K562 (cell line): ENCODE data around the gene NBEAL2.

ENCODE experiments used
- CHD2 ChIP-seq: IDR thresholded peaks from 2 replicates; pipeline ENCODE4 v1.6.1; 2011; ENCODE audit warnings: low read depth, low read length
- MEF2A ChIP-seq: IDR thresholded peaks from 2 replicates; pipeline ENCODE4 v1.6.1; 2011; ENCODE audit warnings: low read depth, mild to moderate bottlenecking, low read length, moderate library complexity; ENCODE audit not compliant: control insufficient read depth
- RFX5 ChIP-seq: IDR thresholded peaks from 2 replicates; pipeline ENCODE4 v1.6.1; 2011; ENCODE audit warnings: low read depth, mild to moderate bottlenecking, improper control_type of control experiment, low read length
- SETDB1 ChIP-seq: IDR thresholded peaks from one replicate; pipeline ENCODE4 v1.6.1; 2012; ENCODE audit warnings: low read length, control low read depth, inconsistent platforms
- ZNF133 ChIP-seq: fragments of 250-450 bp; sonication (Bioruptor Pico); IDR thresholded peaks from 2 replicates; pipeline ENCODE4 v1.4.0; 2020; ENCODE audit warnings: mild to moderate bottlenecking
- ZNF232 ChIP-seq: sonication (generic); formaldehyde crosslinking; IDR thresholded peaks from 2 replicates; pipeline ENCODE4 v1.8.0; 2022; ENCODE audit warnings: mild to moderate bottlenecking, missing genetic modification reagents
- ZNF644 ChIP-seq: fragments of 200-800 bp; sonication (Bioruptor generic); IDR thresholded peaks from 2 replicates; pipeline ENCODE4 v1.6.1; 2016; ENCODE audit warnings: low read depth, missing genetic modification characterization, missing compliant biosample characterization
- TF ChIP-seq, protein P1 (sequence below): sonication (generic); formaldehyde crosslinking; IDR thresholded peaks from 2 replicates; pipeline ENCODE4 v1.8.0; 2022; ENCODE audit warnings: mild to moderate bottlenecking, missing genetic modification reagents, borderline replicate concordance
- TF ChIP-seq, protein P2 (sequence below), 3 experiments: IDR thresholded peaks in 2 of 3; conservative IDR thresholded peaks in 1 of 3; 2 replicates each; pipeline ENCODE4 v1.5.1; 2011 to 2012; ENCODE audit warnings: low read length in 3 of 3, mild to moderate bottlenecking in 3 of 3, control low read depth in 2 of 3, improper control_type of control experiment in 1 of 3, inconsistent platforms in 1 of 3, low read depth in 1 of 3, mixed read lengths in 1 of 3, moderate library complexity in 1 of 3; ENCODE audit not compliant: insufficient read depth in 2 of 3

DNA sequence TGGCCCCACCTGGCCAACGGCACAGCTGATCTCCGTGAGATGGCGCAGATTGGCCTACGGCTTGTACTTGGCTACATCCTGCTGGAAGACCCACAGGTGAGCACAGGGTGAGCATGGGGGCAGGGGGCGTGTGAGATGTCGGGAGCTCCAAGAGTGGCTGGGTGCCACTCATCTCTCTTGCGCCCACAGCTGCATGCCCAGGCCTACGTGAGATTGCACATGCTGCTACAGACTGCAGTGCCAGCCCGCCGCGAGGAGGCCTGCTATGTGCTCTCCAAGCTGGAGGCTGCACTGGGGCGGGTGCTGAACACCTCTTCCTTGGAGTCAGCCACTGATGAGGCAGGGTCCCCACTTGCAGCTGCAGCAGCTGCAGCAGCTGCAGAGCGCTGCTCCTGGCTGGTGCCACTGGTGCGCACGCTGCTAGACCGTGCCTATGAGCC is 22.3 kb downstream of the NBEAL2 start:
- TF ChIP-seq ZNF644 (tag) = no peak
- TF ChIP-seq ZNF232 = no peak
- no peak for TF ChIP-seq RFX5
- no peak for TF ChIP-seq MEF2A
- TF ChIP-seq, protein P1, sequence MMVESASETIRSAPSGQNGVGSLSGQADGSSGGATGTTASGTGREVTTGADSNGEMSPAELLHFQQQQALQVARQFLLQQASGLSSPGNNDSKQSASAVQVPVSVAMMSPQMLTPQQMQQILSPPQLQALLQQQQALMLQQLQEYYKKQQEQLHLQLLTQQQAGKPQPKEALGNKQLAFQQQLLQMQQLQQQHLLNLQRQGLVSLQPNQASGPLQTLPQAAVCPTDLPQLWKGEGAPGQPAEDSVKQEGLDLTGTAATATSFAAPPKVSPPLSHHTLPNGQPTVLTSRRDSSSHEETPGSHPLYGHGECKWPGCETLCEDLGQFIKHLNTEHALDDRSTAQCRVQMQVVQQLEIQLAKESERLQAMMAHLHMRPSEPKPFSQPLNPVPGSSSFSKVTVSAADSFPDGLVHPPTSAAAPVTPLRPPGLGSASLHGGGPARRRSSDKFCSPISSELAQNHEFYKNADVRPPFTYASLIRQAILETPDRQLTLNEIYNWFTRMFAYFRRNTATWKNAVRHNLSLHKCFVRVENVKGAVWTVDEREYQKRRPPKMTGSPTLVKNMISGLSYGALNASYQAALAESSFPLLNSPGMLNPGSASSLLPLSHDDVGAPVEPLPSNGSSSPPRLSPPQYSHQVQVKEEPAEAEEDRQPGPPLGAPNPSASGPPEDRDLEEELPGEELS (CRISPR knock-in tag) = no peak
- TF ChIP-seq, protein P2, sequence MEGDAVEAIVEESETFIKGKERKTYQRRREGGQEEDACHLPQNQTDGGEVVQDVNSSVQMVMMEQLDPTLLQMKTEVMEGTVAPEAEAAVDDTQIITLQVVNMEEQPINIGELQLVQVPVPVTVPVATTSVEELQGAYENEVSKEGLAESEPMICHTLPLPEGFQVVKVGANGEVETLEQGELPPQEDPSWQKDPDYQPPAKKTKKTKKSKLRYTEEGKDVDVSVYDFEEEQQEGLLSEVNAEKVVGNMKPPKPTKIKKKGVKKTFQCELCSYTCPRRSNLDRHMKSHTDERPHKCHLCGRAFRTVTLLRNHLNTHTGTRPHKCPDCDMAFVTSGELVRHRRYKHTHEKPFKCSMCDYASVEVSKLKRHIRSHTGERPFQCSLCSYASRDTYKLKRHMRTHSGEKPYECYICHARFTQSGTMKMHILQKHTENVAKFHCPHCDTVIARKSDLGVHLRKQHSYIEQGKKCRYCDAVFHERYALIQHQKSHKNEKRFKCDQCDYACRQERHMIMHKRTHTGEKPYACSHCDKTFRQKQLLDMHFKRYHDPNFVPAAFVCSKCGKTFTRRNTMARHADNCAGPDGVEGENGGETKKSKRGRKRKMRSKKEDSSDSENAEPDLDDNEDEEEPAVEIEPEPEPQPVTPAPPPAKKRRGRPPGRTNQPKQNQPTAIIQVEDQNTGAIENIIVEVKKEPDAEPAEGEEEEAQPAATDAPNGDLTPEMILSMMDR (IDR thresholded peaks at IDR 0.05 in 2 of 3, conservative IDR thresholded peaks at IDR 0.05 in 1 of 3; ENCODE audit: insufficient read depth in 2 of 3, low read depth in 1 of 3, low read length in 3 of 3) = no peak
- no peak for TF ChIP-seq CHD2
- no peak for TF ChIP-seq ZNF133 (CRISPR knock-in tag)
- TF ChIP-seq SETDB1 = no peak
